HS-27A (cell line): ENCODE measurements around the gene LYL1.

Experiments used
- DNase-seq: peaks from one replicate; pipeline ENCODE4 v3.0.0-alpha.2; 2012; ENCODE audit warnings: low read depth, missing footprints

Gene LYL1

GRCh38 chr19:13073263-13073662 lies 29.4 kb downstream of the LYL1 start:
- no peak for DNase-seq

GRCh38 chr19:13072188-13072908 lies 30.3 kb downstream of the LYL1 start:
- DNase-seq = no peak

- DNase-seq = no peak
Observed at GRCh38 chr19:13071444-13072187, 31.0 kb downstream of the LYL1 start.

- DNase-seq = no peak
Observed at GRCh38 chr19:13070425-13071140, 32.1 kb downstream of the LYL1 start.

GRCh38 chr19:13069415-13070359 lies 33.0 kb downstream of the LYL1 start:
- DNase-seq = no peak

- DNase-seq = no peak
Observed at GRCh38 chr19:13068085-13068846, 34.4 kb downstream of the LYL1 start.

GRCh38 chr19:13066933-13067807 lies 35.5 kb downstream of the LYL1 start:
- DNase-seq = no peak

- DNase-seq = no peak
Observed at GRCh38 chr19:13066226-13066625, 36.4 kb downstream of the LYL1 start.

GRCh38 chr19:13064092-13064489 lies 38.6 kb downstream of the LYL1 start:
- DNase-seq = no peak

GRCh38 chr19:13063461-13064091 lies 39.1 kb downstream of the LYL1 start:
- DNase-seq = no peak

- DNase-seq = no peak
Observed at GRCh38 chr19:13062317-13062716, 40.3 kb downstream of the LYL1 start.

GRCh38 chr19:13060964-13061927 lies 41.4 kb downstream of the LYL1 start:
- DNase-seq = no peak

GRCh38 chr19:13060233-13060963 lies 42.3 kb downstream of the LYL1 start:
- DNase-seq = no peak

GRCh38 chr19:13058951-13059660 lies 43.6 kb downstream of the LYL1 start:
- no peak for DNase-seq

- DNase-seq = no peak
Observed at GRCh38 chr19:13057744-13058143, 44.9 kb downstream of the LYL1 start.

GRCh38 chr19:13057147-13057572 lies 45.5 kb downstream of the LYL1 start:
- DNase-seq = no peak
